K562 (cell line): ENCODE data around the gene ASIC1. TPM values are rescaled to one million over a fixed set of nuclear protein-coding genes. Genes with fewer than 3 reads are reported as not detected.

Experiments used
- CTBP1 ChIP-seq: fragments of 450-650 bp; IDR thresholded peaks from 2 replicates; pipeline ENCODE4 v1.6.1; 2016; ENCODE audit warnings: borderline replicate concordance
- KLF13 ChIP-seq: fragments of 450-650 bp; IDR thresholded peaks from 2 replicates; pipeline ENCODE4 v1.6.1; 2016; ENCODE audit warnings: missing genetic modification characterization, low read depth, mild to moderate bottlenecking, missing compliant biosample characterization, moderate library complexity, borderline replicate concordance
- MAFF ChIP-seq: IDR thresholded peaks from 2 replicates; pipeline ENCODE4 v1.6.1; 2012; ENCODE audit warnings: low read length, improper control_type of control experiment
- MCM5 ChIP-seq: fragments of 450-650 bp; IDR thresholded peaks from 2 replicates; pipeline ENCODE4 v1.6.1; 2016; ENCODE audit warnings: low read depth
- RBM15 ChIP-seq: fragments of 200-400 bp; formaldehyde crosslinking; IDR thresholded peaks from 2 replicates; pipeline ENCODE4 v1.6.1; 2018; ENCODE audit warnings: mild to moderate bottlenecking, low read length, moderate library complexity; ENCODE audit not compliant: insufficient read depth
- SAFB2 ChIP-seq: fragments of 200-400 bp; formaldehyde crosslinking; IDR thresholded peaks from 2 replicates; pipeline ENCODE4 v1.6.1; 2018; ENCODE audit warnings: borderline replicate concordance, low read length, low read depth, moderate library complexity; ENCODE audit not compliant: severe bottlenecking
- SMC3 ChIP-seq: conservative IDR thresholded peaks from 2 replicates; pipeline ENCODE4 v1.6.1; 2011; ENCODE audit warnings: low read depth, low read length, improper control_type of control experiment; ENCODE audit not compliant: insufficient read depth
- SRF ChIP-seq, 2 experiments: fragments of 250-450, 450-650 bp in 1 of 2; sonication (Bioruptor Pico) in 1 of 2; sonication (generic) in 1 of 2; formaldehyde crosslinking; IDR thresholded peaks; 2 replicates each; pipeline versions ENCODE4 v1.5.0 to v1.5.1; 2020 to 2022; ENCODE audit warnings: mild to moderate bottlenecking in 1 of 2, missing genetic modification reagents in 1 of 2
- polyA plus RNA-seq, 8 experiments: library from polyadenylated mRNA; depleted of rRNA in 4 of 8; stranded (reverse) in 5 of 8; unstranded in 3 of 8; fragments of >200 nt; fragmentation: Nextera tagmentation in 2 of 8; fragmentation: Illumina TruSeq in 1 of 8; extraction: Ambion mirVana in 2 of 8; extraction: Trizol in 1 of 8; gene quantifications; 2 replicates each; pipeline versions ENCODE4 v1.2.1 to v1.2.3, GENCODE V29; 2011 to 2014; ENCODE audit warnings: inconsistent platforms in 1 of 8, missing spikeins in 1 of 8
- total RNA-seq, 7 experiments: library from RNA; depleted of rRNA in 6 of 7; stranded (reverse); fragments of >200 nt in 6 of 7; fragmentation: Illumina TruSeq in 2 of 7; extraction: Trizol in 2 of 7; gene quantifications; 2 replicates each; pipeline versions ENCODE4 v1.2.1 to v1.2.3, GENCODE V29; 2011 to 2021; ENCODE audit warnings: low replicate concordance in 1 of 7
- TF ChIP-seq, protein P1 (sequence below), 3 experiments: IDR thresholded peaks in 2 of 3; conservative IDR thresholded peaks in 1 of 3; 2 replicates each; pipeline ENCODE4 v1.5.1; 2011 to 2012; ENCODE audit warnings: low read length in 3 of 3, mild to moderate bottlenecking in 3 of 3, control low read depth in 2 of 3, improper control_type of control experiment in 1 of 3, inconsistent platforms in 1 of 3, low read depth in 1 of 3, mixed read lengths in 1 of 3, moderate library complexity in 1 of 3; ENCODE audit not compliant: insufficient read depth in 2 of 3
- TF ChIP-seq, protein P2 (sequence below), 2 experiments: fragments of 450-650 bp in 1 of 2; sonication (generic) in 1 of 2; formaldehyde crosslinking in 1 of 2; IDR thresholded peaks; 2 replicates each; pipeline versions ENCODE4 v1.7.1 to v1.9.0; 2016 to 2022; ENCODE audit warnings: inconsistent platforms in 1 of 2, mild to moderate bottlenecking in 1 of 2, missing genetic modification reagents in 1 of 2
- TF ChIP-seq, protein P3 (sequence below): fragments of 250-450 bp; sonication (Bioruptor Pico); IDR thresholded peaks from 2 replicates; pipeline ENCODE4 v1.8.0; 2021; ENCODE audit warnings: moderate library complexity, mild to moderate bottlenecking, inconsistent platforms

ASIC1 gene
- total and polyA plus RNA-seq, 9 of the 15 experiments (the other 6 are each of a cell fraction or from before 2014, with no cell fraction given): 0.01 to 1.7 (median 0.45) TPM

DNA sequence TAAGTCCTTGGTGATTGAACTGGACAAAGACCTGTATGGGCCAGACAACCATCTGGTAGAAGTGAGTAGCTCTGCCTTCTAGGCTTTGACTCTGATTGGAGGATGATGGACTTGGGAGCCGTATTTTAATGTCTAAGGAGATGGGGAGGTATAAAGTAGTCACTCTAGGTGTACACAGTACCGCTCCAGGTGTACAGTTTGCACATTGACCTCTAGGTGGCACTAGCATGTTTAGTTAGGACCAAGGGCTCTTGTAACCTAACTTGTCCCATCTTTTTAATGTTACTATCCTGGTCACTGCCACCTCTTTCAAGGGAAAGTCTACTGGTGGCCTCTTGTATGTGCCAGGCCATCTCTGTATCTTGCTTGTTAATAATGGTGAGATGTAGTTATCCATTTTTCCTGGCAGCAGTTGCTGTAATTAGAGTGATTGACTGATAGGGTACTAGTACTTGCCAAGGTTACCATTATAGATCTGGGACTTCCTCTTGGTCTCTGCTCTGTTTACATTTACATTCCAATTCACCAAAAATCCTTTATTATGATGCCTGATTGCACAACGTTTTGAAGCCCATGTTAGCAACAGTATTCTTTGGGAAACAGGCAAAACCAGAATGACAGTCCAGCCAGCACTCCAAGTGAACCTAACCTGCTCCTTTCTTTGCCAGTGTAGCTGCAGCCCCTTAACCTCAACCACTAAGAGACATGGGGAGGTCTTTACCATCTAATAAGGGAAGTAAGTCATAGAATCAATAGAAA lies 31.4 kb downstream of the ASIC1 start (continued):
- TF ChIP-seq MAFF (no peak), CTBP1 (peak; percentile 51; the same call in 1 of the 2 replicates), SRF (CRISPR knock-in tag; IDR thresholded peaks at IDR 0.05) (no peak), MCM5 (no peak), RBM15 (no peak), SMC3 (peak; percentile 41; the same call in 1 of the 2 replicates), KLF13 (tag) (no peak), SAFB2 (no peak)
- TF ChIP-seq, protein P1, sequence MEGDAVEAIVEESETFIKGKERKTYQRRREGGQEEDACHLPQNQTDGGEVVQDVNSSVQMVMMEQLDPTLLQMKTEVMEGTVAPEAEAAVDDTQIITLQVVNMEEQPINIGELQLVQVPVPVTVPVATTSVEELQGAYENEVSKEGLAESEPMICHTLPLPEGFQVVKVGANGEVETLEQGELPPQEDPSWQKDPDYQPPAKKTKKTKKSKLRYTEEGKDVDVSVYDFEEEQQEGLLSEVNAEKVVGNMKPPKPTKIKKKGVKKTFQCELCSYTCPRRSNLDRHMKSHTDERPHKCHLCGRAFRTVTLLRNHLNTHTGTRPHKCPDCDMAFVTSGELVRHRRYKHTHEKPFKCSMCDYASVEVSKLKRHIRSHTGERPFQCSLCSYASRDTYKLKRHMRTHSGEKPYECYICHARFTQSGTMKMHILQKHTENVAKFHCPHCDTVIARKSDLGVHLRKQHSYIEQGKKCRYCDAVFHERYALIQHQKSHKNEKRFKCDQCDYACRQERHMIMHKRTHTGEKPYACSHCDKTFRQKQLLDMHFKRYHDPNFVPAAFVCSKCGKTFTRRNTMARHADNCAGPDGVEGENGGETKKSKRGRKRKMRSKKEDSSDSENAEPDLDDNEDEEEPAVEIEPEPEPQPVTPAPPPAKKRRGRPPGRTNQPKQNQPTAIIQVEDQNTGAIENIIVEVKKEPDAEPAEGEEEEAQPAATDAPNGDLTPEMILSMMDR (IDR thresholded peaks at IDR 0.05 in 2 of 3, conservative IDR thresholded peaks at IDR 0.05 in 1 of 3; ENCODE audit: insufficient read depth in 2 of 3, low read depth in 1 of 3, low read length in 3 of 3): peak; percentile 71 to 82 (median 76)
- TF ChIP-seq, protein P2, sequence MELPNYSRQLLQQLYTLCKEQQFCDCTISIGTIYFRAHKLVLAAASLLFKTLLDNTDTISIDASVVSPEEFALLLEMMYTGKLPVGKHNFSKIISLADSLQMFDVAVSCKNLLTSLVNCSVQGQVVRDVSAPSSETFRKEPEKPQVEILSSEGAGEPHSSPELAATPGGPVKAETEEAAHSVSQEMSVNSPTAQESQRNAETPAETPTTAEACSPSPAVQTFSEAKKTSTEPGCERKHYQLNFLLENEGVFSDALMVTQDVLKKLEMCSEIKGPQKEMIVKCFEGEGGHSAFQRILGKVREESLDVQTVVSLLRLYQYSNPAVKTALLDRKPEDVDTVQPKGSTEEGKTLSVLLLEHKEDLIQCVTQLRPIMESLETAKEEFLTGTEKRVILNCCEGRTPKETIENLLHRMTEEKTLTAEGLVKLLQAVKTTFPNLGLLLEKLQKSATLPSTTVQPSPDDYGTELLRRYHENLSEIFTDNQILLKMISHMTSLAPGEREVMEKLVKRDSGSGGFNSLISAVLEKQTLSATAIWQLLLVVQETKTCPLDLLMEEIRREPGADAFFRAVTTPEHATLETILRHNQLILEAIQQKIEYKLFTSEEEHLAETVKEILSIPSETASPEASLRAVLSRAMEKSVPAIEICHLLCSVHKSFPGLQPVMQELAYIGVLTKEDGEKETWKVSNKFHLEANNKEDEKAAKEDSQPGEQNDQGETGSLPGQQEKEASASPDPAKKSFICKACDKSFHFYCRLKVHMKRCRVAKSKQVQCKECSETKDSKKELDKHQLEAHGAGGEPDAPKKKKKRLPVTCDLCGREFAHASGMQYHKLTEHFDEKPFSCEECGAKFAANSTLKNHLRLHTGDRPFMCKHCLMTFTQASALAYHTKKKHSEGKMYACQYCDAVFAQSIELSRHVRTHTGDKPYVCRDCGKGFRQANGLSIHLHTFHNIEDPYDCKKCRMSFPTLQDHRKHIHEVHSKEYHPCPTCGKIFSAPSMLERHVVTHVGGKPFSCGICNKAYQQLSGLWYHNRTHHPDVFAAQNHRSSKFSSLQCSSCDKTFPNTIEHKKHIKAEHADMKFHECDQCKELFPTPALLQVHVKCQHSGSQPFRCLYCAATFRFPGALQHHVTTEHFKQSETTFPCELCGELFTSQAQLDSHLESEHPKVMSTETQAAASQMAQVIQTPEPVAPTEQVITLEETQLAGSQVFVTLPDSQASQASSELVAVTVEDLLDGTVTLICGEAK (IDR thresholded peaks at IDR 0.05): no peak
- TF ChIP-seq, protein P2 (CRISPR knock-in tag; IDR thresholded peaks at IDR 0.05): no peak
- TF ChIP-seq, protein P3, sequence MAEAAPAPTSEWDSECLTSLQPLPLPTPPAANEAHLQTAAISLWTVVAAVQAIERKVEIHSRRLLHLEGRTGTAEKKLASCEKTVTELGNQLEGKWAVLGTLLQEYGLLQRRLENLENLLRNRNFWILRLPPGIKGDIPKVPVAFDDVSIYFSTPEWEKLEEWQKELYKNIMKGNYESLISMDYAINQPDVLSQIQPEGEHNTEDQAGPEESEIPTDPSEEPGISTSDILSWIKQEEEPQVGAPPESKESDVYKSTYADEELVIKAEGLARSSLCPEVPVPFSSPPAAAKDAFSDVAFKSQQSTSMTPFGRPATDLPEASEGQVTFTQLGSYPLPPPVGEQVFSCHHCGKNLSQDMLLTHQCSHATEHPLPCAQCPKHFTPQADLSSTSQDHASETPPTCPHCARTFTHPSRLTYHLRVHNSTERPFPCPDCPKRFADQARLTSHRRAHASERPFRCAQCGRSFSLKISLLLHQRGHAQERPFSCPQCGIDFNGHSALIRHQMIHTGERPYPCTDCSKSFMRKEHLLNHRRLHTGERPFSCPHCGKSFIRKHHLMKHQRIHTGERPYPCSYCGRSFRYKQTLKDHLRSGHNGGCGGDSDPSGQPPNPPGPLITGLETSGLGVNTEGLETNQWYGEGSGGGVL (CRISPR knock-in tag): no peak
